ENCODE measurements around the gene PDIA2. TPM values are rescaled to one million over a fixed set of nuclear protein-coding genes. Genes with fewer than 3 reads are reported as not detected.

The PDIA2 gene
- total and polyA plus RNA-seq, 4 donors = 0.03 to 0.09 TPM; not detected in 2

- no peak for TF ChIP-seq SP1 (IDR thresholded peaks at IDR 0.05)
- no peak for TF ChIP-seq REST (IDR thresholded peaks at IDR 0.05)
- no peak for TF ChIP-seq HNF4A (conservative IDR thresholded peaks at IDR 0.05)
- no peak for TF ChIP-seq FOXA1 (IDR thresholded peaks at IDR 0.05)
- no peak for TF ChIP-seq RAD21 (IDR thresholded peaks at IDR 0.05)
- no peak for TF ChIP-seq CTCF (IDR thresholded peaks at IDR 0.05; ENCODE audit: low read depth, low read length, missing input control)
- TF ChIP-seq GABPA (IDR thresholded peaks at IDR 0.05 in 1 of 2, conservative IDR thresholded peaks at IDR 0.05 in 1 of 2) = no peak
- TF ChIP-seq JUND (IDR thresholded peaks at IDR 0.05) = no peak
- TF ChIP-seq EGR1 (IDR thresholded peaks at IDR 0.05; ENCODE audit: low read depth in 2 of 2) = no peak
- no peak for TF ChIP-seq MAX (IDR thresholded peaks at IDR 0.05)
- TF ChIP-seq ATF3 (IDR thresholded peaks at IDR 0.05) = no peak
- no peak for TF ChIP-seq YY1 (IDR thresholded peaks at IDR 0.05)
- TF ChIP-seq NR2F2 (IDR thresholded peaks at IDR 0.05) = no peak
- TF ChIP-seq HNF4G (IDR thresholded peaks at IDR 0.05) = no peak
- no peak for TF ChIP-seq ZBTB33 (IDR thresholded peaks at IDR 0.05)
- Histone ChIP-seq H3K27me3 (ENCODE audit: control insufficient read depth in 4 of 4, insufficient read depth in 4 of 4, low read length in 3 of 4) (peaks cover 0 to 11% (median 0%) of the 10 kb centered on the region in 4 donors), H3K36me3 (ENCODE audit: control insufficient read depth in 4 of 4, insufficient read depth in 3 of 4, low read depth in 1 of 4, low read length in 3 of 4) (peaks cover 0 to 18% (median 6%) of the 10 kb centered on the region in 4 donors), H3K9ac (ENCODE audit: low read depth in 1 of 2, low read length in 2 of 2) (no peak overlapping the region), H3K4me3 (ENCODE audit: low read depth in 1 of 3, low read length in 3 of 3) (no peak overlapping the region), H3K27ac (ENCODE audit: low read depth in 1 of 2, low read length in 2 of 2) (no peak overlapping the region), H3K4me1 (ENCODE audit: control insufficient read depth in 4 of 4, insufficient read depth in 4 of 4, low read length in 3 of 4) (peaks cover 0 to 9% (median 3%) of the 10 kb centered on the region in 4 donors), H3K9me3 (ENCODE audit: control insufficient read depth in 4 of 4, low read length in 3 of 4) (no peaks in the 10 kb centered on the region)
- DNase-seq (ENCODE audit: low spot score) = no peak
- WGBS = 93% methylated on average over 52 of the region's 52 CpGs
Measured at GRCh38 chr16:284204-285120, 1.5 kb downstream of the PDIA2 start.
